ENCODE measurements around the gene CTSO. TPM values are rescaled to one million over a fixed set of nuclear protein-coding genes. Genes with fewer than 3 reads are reported as not detected.
"Not testable (repeated sequence)": the region's sequence is repeated elsewhere in the genome, so short reads cannot be mapped to it uniquely, and the experiment has no call there.

Gene CTSO
- total RNA-seq, 1 donor from 2014 or later, result 7.3 TPM

DNA sequence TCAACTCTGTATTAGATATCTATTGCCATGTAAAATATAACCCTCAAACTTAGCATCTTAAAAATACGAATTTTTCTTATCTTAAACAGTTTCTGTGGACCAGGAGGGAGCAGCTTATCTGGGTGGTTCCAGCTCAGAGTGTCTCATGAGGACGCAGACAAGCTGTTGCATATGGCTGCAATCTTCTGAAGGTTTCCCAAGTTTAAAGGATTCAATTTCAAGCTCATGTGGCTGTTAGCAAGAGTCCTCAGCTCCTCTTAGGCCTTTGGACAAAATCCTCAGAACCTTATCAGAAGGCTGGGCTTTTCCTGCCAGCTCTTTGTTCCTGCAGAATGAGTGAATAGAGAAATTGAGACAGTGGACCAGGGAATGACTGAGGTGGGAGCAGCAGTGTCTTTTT, 2.8 kb upstream of the CTSO start:
- DNase-seq (ENCODE audit: low spot score in 2 of 2) (no peak), FAIRE-seq (no peak)

DNA sequence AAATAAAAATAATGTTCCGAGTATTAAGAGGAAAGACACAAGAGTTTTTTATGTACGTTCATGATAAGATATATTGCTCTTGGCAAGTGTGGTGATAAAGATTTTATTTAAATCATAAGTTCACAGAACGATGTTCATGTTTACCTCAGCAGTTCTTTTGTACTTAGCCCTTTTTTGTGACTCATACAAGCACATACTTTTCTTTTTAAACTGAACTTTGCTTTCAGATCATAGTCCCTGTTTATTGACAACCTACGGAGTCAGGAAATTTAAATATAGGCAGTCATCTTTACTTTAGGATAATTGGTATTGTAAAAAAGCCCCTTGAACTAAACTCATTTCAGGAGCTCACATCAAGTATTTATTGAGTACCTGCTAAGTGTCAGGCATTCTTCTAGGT, 1.3 kb upstream of the CTSO start:
- DNase-seq (ENCODE audit: low spot score in 2 of 2) (no peak), FAIRE-seq (no peak)

DNA sequence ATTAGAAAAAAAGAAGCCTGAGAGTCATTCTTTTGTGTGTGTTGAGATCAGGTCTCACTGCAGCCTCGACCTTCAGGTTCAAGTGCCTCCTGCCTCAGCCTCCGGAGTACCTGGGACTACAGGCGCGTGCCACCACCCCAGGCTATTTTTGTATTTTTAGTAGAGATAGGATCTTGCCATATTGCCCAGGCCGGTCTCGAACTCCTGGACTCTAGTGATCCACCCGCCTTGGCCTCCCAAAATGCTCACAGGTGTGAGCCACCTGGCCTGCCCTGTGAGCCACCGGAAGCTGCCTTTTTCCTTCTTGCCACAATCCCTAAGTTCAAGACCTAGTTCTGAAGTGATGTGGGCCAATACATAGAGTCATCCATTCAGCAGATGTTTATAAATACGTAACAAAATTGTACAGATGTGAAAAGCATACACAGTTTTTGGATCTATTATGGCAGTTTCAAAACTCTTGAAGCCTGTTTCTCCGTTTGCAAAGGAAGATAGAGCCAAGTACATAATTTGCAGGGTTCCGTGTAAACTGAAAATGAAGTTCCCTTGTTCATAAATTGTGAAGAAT, 536 bp upstream of the CTSO start:
- DNase-seq (ENCODE audit: low spot score in 2 of 2) (no peak), FAIRE-seq (no peak)

DNA sequence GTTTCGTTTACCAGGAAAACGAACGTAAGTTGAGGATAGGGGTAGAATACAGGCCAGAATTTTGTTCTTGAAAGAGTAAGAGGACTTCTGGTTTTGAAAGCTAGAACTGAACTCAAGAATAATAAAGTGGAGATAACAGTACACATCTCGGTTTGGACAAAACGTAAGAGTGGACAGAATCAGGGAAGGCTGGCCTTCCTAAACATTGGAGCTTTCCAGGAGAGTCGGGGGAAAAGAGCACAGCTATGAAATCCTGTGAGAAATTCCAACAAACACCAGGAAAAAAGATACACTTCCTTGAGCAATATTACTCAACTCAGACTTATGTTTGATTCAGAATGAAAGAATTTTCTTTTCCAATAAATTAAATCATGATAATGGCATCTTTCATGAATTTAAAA, 1.2 kb downstream of the CTSO start:
- DNase-seq (ENCODE audit: low spot score in 2 of 2) (no peak), FAIRE-seq (no peak)

DNA sequence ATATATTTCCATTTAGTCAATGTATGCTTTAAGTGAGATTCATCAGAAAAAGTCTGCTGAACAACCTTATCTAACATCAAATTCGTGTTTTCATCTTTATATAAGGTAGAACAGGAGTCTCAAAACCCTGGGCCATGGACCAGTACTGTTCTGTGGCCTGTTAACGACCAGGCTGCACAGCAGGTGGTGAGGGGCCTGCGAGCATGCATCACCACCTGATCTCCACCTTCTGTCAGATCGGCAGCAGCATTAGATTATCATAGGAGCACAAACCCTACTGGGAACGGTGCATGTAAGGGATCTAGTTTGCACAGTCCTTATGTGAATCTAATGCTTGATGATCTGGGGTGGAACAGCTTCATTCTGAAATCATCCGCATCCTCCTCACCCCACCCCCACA, 3.2 kb downstream of the CTSO start:
- FAIRE-seq, result no peak

DNA sequence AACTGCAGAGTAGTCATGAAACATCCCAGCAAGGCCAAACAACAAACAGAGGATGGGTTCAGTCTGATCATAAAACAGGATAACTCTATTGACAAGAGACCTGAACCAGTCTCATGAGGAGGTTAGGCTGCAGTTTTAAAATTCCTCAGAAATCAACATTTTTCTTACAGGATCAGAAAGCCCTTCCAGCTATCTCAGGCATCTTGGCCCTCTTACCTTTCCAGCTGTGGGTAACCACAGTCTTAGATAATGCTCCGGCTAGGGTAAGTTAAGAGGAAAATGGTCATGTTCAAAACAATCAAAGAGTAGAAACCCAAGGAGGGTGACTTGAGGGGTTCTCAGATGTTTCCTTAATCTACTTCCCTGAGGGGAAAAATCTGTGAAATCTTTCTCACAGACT, 5.1 kb downstream of the CTSO start:
- no peak for DNase-seq (ENCODE audit: low spot score in 2 of 2)
- no peak for FAIRE-seq

More for the DNA sequence above, 3.2 kb downstream of the CTSO start:
- DNase-seq (ENCODE audit: low spot score in 2 of 2), result no peak

DNA sequence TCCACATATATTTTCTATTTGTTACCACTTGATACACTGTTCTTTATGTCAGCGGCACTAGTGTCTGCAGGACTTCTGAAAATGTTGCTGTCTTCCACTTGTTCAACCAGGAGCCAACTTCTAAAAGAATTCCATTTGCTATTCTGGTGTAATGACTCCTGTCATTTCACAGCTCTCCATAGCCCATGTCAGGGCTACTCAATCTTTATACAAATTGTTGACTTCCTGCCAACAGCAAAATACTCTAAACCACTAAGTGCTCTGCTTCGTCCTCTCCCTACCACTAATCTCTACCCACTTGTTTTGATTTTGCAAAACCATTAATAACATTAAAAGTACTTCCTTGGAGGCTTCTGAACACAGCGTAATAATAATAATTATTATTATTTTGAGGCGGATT, 7.2 kb downstream of the CTSO start:
- no peak for FAIRE-seq

DNA sequence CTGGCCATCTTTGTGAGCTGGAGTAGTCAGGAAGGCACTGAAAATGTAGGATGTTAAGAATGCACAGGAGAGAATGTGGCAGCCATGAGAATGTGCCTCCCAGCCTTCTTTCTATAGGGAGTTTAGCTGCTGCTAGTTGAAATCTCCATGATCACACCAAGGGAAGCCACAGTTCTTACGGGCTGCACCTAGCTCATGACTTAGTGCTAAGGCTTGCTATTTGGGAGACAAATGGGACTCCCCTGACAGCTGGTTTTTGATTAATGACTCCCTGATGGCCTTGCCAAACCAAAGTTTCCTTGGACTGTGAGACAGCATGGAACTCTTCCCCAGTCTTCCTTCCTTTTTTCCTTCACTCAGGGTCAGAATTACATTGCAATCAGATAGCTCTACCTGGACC, 9.2 kb downstream of the CTSO start:
- no peak for DNase-seq (ENCODE audit: low spot score in 2 of 2)
- FAIRE-seq, result no peak

More for the DNA sequence above, 7.2 kb downstream of the CTSO start:
- no peak for DNase-seq (ENCODE audit: low spot score in 2 of 2)

DNA sequence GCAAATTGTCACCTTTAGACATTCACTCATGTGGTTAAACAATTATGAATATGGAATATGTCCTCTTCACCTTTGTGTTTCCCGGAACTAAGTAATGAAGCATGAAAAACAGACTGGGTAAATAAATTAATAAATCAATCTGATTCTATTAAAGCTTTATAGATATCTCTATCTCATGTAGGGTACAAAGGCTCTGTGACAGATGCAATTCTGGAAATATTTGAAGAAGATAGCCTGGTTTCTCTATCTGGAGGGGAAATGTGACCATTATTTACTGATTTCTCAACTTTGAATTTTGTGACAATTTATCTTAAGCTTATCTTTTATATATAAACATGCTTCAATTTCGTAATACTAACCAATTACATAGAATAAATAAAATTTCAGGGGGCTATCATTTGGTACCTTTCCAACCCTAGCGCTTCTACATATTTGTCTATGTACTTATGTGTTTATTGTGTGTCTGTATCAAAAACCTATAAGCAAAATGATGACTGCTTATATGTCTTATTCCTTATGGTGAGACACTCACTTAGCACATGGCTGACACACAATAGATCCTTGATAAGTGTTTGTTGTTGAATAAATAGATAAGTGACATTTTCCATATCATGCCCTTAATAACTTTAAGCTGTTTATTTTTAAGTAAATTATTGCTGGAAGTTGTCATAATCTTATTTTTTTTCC, 9.9 kb downstream of the CTSO start:
- FAIRE-seq, result no peak

DNA sequence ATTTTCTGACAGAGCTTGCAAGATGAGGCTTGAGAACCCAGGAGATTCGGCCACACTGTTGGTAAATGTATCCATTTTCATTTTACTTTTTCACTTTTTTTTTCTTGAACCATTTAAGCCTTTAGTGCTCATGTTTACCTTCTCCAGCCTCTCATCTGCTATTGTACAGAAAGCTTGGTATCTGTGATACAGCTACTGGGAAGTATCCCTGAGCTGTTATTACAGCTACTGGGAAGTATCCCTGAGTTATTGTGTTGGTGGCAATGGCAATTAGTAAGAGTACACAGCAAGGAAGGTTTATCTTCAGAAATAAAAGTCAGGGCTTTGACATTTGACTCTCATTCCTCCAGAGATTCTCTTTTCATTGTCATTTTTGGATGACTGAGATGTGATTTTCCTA, 11.8 kb downstream of the CTSO start:
- DNase-seq (ENCODE audit: low spot score in 2 of 2), result no peak
- no peak for FAIRE-seq

More for the DNA sequence above, 9.9 kb downstream of the CTSO start:
- DNase-seq (ENCODE audit: low spot score in 2 of 2), result no peak

DNA sequence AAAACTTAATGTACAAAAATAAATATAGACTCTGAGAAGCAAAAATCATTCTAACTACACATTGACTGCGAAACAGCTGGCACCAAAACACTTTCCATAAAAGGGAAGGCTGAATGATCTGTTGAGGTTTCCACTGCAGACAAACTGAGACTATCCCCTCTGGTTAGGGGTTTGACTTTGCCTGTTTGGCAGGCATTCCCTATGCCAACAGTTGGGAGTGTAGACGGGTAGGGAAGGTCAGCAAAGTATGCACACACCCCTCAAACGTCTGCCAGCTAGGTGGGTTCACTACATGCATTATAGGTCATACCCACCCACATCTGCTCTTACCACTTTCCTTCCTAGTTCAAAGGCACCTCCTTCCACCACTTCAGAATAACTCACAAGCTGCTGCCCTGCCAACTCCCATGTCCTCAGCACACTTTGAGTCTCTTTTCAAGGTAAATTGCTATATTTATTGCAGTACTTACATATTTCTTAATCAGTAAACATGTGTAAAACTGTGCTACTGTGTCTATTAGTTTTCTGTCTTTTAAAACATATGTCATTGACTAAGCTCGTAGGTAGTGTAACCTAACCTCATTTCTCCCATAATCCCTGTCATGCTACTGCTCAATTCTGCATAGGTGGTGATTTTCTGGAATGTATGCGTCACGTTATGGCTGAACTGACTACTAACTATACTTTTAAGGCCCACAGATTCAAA, 12.4 kb downstream of the CTSO start:
- DNase-seq (ENCODE audit: low spot score in 2 of 2), result no peak
- FAIRE-seq, result no peak

DNA sequence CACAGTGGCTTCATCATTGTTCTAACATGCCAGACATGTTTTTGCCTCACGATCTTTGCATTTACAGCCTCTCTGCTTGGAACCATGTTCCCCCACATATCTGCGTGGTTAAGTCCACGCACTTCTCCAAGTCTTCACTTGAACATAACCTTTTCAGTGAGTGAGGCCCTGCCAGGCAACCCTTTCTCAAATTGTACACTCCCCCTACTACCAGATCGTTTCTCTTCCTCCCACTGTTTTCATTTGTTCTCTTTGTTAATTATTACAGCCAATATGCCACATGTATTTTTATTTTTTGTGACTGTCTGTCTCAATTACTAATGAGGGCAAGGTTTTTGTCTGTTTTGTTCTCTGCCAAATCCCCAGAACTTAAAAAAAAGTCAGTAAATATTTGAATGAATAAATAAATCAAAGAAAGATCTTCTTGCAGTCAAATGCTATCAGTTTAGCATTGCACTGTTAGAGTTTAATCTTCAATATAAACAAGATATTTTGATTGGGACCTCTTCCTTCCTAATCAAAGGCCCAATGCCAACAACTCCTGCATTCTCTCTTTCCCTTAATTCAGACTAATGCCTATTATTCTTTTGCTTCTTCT, 18.2 kb downstream of the CTSO start:
- no peak for FAIRE-seq
- no peak for DNase-seq (ENCODE audit: low spot score in 2 of 2)

DNA sequence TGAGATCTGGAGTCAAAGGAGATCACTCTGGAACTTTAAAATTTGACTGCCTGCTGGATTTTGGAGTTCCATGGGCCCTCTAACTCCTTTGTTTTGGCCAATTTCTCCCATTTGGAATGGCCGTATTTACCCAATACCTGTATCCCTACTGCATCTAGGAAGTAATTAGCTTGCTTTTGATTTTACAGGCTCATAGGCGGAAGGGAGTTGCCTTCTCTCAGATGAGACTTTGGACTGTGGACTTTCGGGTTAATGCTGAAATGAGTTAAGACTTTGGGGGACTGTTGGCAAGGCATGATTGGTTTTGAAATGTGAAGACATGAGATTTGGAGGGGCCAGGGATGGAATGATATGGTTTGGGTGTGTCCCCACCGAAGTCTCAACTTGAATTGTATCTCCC, 19.0 kb downstream of the CTSO start:
- not testable (repeated sequence) for FAIRE-seq; DNase-seq (ENCODE audit: low spot score in 2 of 2)

DNA sequence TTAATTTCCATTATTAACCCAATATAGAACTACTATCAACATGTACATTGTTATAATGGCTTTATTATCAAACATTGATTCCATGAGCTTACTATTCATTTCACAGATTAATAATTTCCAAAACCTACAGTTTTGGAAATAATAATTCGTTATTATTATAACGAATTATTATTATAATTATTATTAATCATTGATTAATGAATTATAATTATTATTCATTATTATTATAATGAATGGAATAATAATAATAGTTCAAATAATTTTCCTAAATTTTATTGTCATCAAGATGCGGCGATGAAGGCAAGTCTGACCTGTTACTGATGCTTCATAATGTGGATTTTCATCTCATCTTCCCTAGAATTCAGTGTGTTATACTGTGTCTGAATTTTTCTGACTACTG, 22.0 kb downstream of the CTSO start:
- FAIRE-seq (peak; percentile 84), DNase-seq (ENCODE audit: low spot score in 2 of 2) (no peak)

DNA sequence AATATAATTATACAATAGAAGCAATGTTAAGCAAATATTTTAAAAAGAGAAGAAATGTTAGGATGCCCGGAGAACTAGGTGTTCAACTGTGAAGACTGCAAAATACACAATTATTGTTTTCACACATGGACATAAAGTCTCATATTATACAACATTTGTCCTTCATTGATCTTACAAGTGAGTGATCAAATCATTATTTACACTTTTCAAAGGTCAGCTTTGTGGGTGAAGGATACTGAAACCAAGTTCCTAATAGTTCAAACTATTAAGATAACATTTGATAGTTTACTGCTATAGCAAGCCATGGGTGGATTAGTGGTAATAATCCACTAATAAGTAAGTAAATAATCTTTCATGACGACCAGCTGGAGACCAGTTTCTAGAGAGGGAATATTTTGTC, 23.3 kb downstream of the CTSO start:
- no peak for FAIRE-seq
- DNase-seq (ENCODE audit: low spot score in 2 of 2), result no peak

DNA sequence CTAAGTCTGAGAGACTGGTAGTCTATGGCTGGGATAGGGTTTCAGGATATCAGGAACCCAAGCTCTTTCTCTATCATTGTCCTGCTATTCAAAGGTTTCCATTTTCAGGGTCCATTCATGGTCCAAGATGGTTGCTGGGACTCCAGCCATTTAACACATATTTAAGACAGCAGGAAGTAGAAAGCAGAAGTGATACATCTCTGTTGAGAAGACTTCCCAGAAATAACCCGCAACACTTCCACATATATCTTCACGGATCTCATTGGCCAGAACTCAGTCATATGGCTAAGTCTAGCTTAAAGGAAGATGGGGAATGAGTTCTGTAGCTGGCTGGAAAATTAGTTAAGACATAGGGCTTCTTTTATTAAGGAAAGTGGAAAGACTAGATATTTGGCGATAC, 23.8 kb downstream of the CTSO start:
- DNase-seq (ENCODE audit: low spot score in 2 of 2) (no peak), FAIRE-seq (no peak)

DNA sequence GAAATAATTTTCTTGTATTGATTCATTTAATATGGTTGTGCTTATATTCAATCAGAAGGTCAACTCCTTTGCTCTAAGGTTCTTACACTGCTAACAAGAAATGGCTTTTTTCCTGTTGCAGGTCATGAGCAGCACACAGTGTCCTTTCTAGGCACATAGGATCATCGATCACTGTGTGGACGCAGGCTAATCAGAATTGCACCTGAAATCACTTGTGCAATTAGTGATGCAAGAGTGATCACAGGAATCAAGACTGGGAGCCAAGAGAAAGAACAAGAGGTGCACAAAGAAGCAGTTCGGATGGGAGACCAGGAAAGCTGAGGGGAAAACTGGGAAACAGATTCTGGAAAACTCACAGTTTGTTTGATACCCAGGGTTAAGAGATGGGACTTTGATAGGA, 29.0 kb downstream of the CTSO start:
- FAIRE-seq (no peak), DNase-seq (ENCODE audit: low spot score in 2 of 2) (no peak)

DNA sequence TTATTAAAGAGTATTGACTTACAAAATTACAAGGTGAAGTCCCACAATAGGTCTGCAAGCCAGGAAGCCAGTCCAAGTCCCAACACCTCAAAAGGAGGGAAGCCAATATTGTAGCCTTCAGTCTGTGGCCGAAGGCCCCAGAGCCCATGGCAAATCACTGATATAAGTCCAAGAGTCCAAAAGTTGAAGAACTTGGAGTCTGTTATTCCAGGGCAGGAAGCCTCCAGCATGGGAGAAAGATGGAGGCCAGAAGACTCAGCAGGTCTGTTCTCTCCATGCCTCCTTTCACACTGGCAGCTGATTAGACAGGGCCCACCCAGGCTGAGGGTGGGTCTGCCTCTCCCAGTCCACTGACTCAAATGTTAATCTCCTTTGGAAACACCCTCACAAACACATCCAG, 32.1 kb downstream of the CTSO start:
- FAIRE-seq, result no peak
- DNase-seq (ENCODE audit: low spot score in 2 of 2), result no peak

DNA sequence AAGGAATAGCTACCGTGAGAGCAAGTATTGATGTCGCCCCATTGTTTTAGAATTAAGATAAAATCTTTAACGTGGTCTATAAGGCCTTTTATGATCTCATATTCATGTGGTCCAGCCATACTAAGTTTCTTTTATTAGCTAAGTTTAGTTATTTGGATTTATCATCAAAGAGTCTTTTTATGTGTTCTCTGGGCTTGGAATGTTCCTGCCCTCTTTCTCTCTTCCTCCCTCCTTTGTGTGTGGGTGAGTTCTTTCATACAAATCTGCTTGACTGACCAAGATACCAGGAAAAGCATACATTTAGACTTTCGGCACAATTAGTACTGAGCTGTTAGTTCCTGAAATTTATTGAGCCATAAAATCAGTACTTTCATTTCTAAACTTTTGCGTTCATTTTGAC, 38.9 kb downstream of the CTSO start:
- DNase-seq (ENCODE audit: low spot score in 2 of 2) (no peak), FAIRE-seq (no peak)

DNA sequence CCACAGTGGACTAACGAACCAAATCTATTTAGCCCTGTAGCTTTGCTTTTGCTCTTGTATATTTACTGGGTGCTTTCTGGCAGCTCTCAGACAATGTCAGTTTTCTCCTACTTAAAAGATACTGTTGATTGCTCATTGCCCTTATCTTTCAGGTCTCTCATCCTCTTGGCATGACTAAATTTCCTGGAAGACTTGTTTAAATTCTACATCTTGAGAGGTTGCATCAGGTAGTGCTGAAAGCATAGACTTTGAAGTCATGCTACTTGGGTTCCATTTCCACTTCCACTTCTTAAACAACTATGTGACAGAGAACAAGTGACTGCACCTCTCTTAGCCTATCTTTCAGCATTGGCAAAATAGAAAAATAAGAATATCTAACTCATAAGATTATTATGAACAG, 41.8 kb downstream of the CTSO start:
- DNase-seq (ENCODE audit: low spot score in 2 of 2) (no peak), FAIRE-seq (no peak)

DNA sequence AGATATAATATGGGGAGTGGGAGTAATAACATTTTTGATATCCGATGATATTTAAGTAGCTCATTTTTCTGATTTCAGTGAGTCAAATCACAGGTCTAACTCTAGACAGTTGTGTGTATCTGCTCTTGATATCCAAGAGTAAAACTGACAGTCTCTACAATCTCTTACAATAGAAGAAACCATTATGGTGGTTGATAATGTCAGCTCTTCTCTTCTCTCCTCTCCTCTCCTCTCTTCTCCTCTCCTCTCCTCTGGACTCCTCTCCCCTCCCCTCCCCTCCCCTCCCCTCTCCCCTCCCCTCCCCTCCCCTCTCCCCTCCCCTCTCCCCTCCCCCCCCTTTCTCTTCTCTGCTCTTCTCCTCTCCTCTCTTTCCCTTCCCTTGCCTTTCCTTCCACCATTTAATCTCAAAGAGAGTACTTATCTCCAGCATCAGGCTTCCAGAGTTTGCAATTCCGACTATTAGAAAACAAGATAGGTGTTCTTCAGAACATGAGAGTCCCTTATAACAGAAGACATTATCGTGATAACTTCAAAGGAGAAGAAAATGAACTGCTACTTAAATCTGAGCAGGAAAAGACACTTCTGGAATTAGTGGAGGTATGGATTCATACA, 43.9 kb downstream of the CTSO start:
- FAIRE-seq (no peak), DNase-seq (ENCODE audit: low spot score in 2 of 2) (no peak)

All from frontal cortex (tissue), 4 donors.